B cell (primary cell): ENCODE results near the gene APLN. TPM values are rescaled to one million over a fixed set of nuclear protein-coding genes. Genes with fewer than 3 reads are reported as not detected.

Source experiments
- ATAC-seq: fragments of 200-7000 bp; cut with Tn5 transposase; one replicate; pipeline ENCODE4 v1.10.0; 2021; ENCODE audit warnings: low read depth, mild to moderate bottlenecking, moderate number of reproducible peaks, moderate library complexity
- CTCF ChIA-PET: fragments of 350-600 bp; sonication (Branson Sonifier 250); formaldehyde crosslinking; loops from one replicate; lab custom pipeline; 2021; ENCODE audit warnings: antibody characterized with exemption, inconsistent platforms; lab: Charles Lee
- POLR2A ChIA-PET: fragments of 350-600 bp; sonication (Branson Sonifier 250); formaldehyde crosslinking; loops from one replicate; lab custom pipeline; 2021; ENCODE audit warnings: antibody characterized with exemption; lab: Charles Lee
- DNase-seq: peaks from one replicate; pipeline ENCODE4 v3.0.0; 2013
- H2AFZ ChIP-seq: 2 replicates; pipeline ENCODE4 v1.6.1; 2012; ENCODE audit warnings: mild to moderate bottlenecking, low read depth, low read length; ENCODE audit not compliant: insufficient read depth, poor library complexity, severe bottlenecking
- H3K27ac ChIP-seq, 2 donors: 1 replicate in 1 of 2; 2 replicates in 1 of 2; pipeline ENCODE4 v1.5.1; 2012 to 2013; ENCODE audit warnings: low read length in 2 of 2, mild to moderate bottlenecking in 2 of 2, moderate library complexity in 1 of 2
- H3K27me3 ChIP-seq, 4 experiments: fragments of 200-600 bp in 1 of 4; sonication (generic) in 1 of 4; replicated peaks in 1 of 4; 1 replicate in 2 of 4; 2 replicates in 2 of 4; pipeline versions ENCODE4 v1.6.1 to v1.7.0; 2013 to 2016; ENCODE audit warnings: low read length in 3 of 4, mild to moderate bottlenecking in 2 of 4, mixed read lengths in 1 of 4, moderate library complexity in 1 of 4; ENCODE audit not compliant: insufficient read depth in 4 of 4, control insufficient read depth in 3 of 4; ENCODE audit errors: control extremely low read depth in 1 of 4
- H3K36me3 ChIP-seq, 2 experiments: replicated peaks in 1 of 2; 1 replicate in 1 of 2; 2 replicates in 1 of 2; pipeline versions ENCODE4 v1.6.1 to v1.7.1; 2013; ENCODE audit warnings: low read length in 1 of 2; ENCODE audit not compliant: insufficient read depth in 2 of 2, control insufficient read depth in 1 of 2; ENCODE audit errors: control extremely low read depth in 1 of 2, extremely low read depth in 1 of 2
- H3K4me1 ChIP-seq, 2 donors: fragments of 200-600 bp in 1 of 2; sonication (generic) in 1 of 2; 1 replicate in 1 of 2; 2 replicates in 1 of 2; pipeline versions ENCODE4 v1.5.1 to v1.6.1; 2013 to 2017; ENCODE audit warnings: low read length in 2 of 2; ENCODE audit not compliant: control insufficient read depth in 2 of 2, insufficient read depth in 2 of 2
- H3K4me2 ChIP-seq: replicated peaks from 2 replicates; pipeline ENCODE3; 2012; ENCODE audit warnings: mild to moderate bottlenecking, low read depth, low read length; ENCODE audit not compliant: poor library complexity, severe bottlenecking
- H3K4me3 ChIP-seq, 5 experiments: fragments of 200-600 bp in 1 of 5; sonication (generic) in 1 of 5; 1 replicate in 3 of 5; 2 replicates in 2 of 5; pipeline versions ENCODE4 v1.5.1 to v1.7.0; 2011 to 2016; ENCODE audit warnings: low read length in 4 of 5, mild to moderate bottlenecking in 4 of 5, low read depth in 2 of 5, control low read depth in 1 of 5, moderate library complexity in 1 of 5; ENCODE audit not compliant: insufficient read depth in 1 of 5; ENCODE audit errors: control extremely low read depth in 1 of 5, extremely low read depth in 1 of 5
- H3K79me2 ChIP-seq: fragments of 200-600 bp; sonication (generic); one replicate; pipeline ENCODE4 v1.6.0; 2016; ENCODE audit warnings: low read length; ENCODE audit not compliant: control insufficient read depth, insufficient read depth
- H3K9ac ChIP-seq: fragments of 200-600 bp; sonication (generic); 2 replicates; pipeline ENCODE4 v1.6.1; 2017; ENCODE audit warnings: mild to moderate bottlenecking, low read length, moderate library complexity
- H3K9me3 ChIP-seq, 3 donors: one replicate each; pipeline versions ENCODE4 v1.6.1 to v1.7.1; 2013; ENCODE audit warnings: low read length in 2 of 3; ENCODE audit not compliant: control insufficient read depth in 2 of 3, insufficient read depth in 1 of 3; ENCODE audit errors: control extremely low read depth in 1 of 3
- H4K20me1 ChIP-seq: 2 replicates; pipeline ENCODE4 v1.6.0; 2012; ENCODE audit warnings: mild to moderate bottlenecking, low read length; ENCODE audit not compliant: insufficient read depth, control insufficient read depth, poor library complexity, severe bottlenecking
- H3K27ac Mint-ChIP-seq: one replicate; pipeline ENCODE4 v1.8.0; 2021; ENCODE audit warnings: mixed read lengths
- H3K27me3 Mint-ChIP-seq: one replicate; pipeline ENCODE4 v1.8.0; 2021; ENCODE audit warnings: mixed read lengths
- H3K4me1 Mint-ChIP-seq: one replicate; pipeline ENCODE4 v1.8.0; 2021; ENCODE audit warnings: mixed read lengths
- H3K4me3 Mint-ChIP-seq: one replicate; pipeline ENCODE4 v1.8.0; 2021; ENCODE audit warnings: mixed read lengths
- H3K9me3 Mint-ChIP-seq: one replicate; pipeline ENCODE4 v1.8.0; 2022; ENCODE audit warnings: mixed read lengths; ENCODE audit not compliant: insufficient read depth
- CTCF ChIP-seq: fragments of 200-600 bp; IDR thresholded peaks from one replicate; pipeline ENCODE4 v1.8.0; 2022; ENCODE audit warnings: antibody characterized with exemption, mild to moderate bottlenecking
- EZH2 ChIP-seq: IDR thresholded peaks from 2 replicates; pipeline ENCODE4 v1.6.1; 2012; ENCODE audit warnings: borderline replicate concordance, low read depth, mild to moderate bottlenecking, moderate library complexity, low read length; ENCODE audit not compliant: insufficient read depth, poor library complexity, severe bottlenecking
- WGBS: methylation state at CpG from one replicate; pipeline ENCODE4 v1.1.5; 2013; ENCODE audit warnings: missing lambda C conversion rate; ENCODE audit not compliant: insufficient coverage; 5-methylcytosine and 5-hydroxymethylcytosine counted together
- intact Hi-C: fragments of 100-400 bp; cut with micrococcal nuclease; formaldehyde crosslinking; loops from one replicate; pipeline ENCODE4 v1.10.0; 2022
- polyA plus RNA-seq: library from polyadenylated mRNA; depleted of rRNA; stranded (reverse); fragments of >200 nt; gene quantifications from 2 replicates; pipeline ENCODE4 v1.2.3, GENCODE V29; 2012
- total RNA-seq, 2 donors: library from RNA; stranded (reverse); fragments of 120-200 nt in 1 of 2; gene quantifications; 1 replicate in 1 of 2; 2 replicates in 1 of 2; pipeline versions ENCODE4 v1.2.3 to v1.2.4, GENCODE V29; 2013 to 2022

Gene APLN
- total and polyA plus RNA-seq, 2 donors (not counting 1 experiment from before 2014, with no cell fraction given), result not detected

- H3K9me3 Mint-ChIP-seq, result no peaks in the 10 kb centered on the region
- ATAC-seq, result no peak
- no CpG with 5 or more reads among the region's 5 CpGs for WGBS
- H3K4me3 Mint-ChIP-seq, result no peak overlapping the region
- intact Hi-C loops, result no loop called here
- no peak overlapping the region for H3K4me3 ChIP-seq
- no peaks in the 10 kb centered on the region for H3K36me3 ChIP-seq
- H3K9ac ChIP-seq, result no peak overlapping the region
- no peak for TF ChIP-seq CTCF
- no peak for TF ChIP-seq EZH2
- no peaks in the 10 kb centered on the region for H3K79me2 ChIP-seq
- ChIA-PET CTCF (no interaction called here), POLR2A (no interaction called here)
- H3K27ac ChIP-seq, result no peak overlapping the region
- H3K27me3 Mint-ChIP-seq, result no peaks in the 10 kb centered on the region
- no peak overlapping the region for H3K27ac Mint-ChIP-seq
- DNase-seq, result no peak
- H4K20me1 ChIP-seq, result no peaks in the 10 kb centered on the region
- no peaks in the 10 kb centered on the region for H3K27me3 ChIP-seq
- no peak overlapping the region for H2AFZ ChIP-seq
- no peaks in the 10 kb centered on the region for H3K4me1 Mint-ChIP-seq
- H3K4me1 ChIP-seq, result no peaks in the 10 kb centered on the region
- H3K9me3 ChIP-seq, result no peaks in the 10 kb centered on the region
- H3K4me2 ChIP-seq, result no peak overlapping the region
Observed at GRCh38 chrX:129689796-129690195, 35.0 kb upstream of the APLN start.

GRCh38 chrX:129688097-129688496, 33.3 kb upstream of the APLN start:
- Mint-ChIP-seq H3K27ac (no peak overlapping the region), H3K9me3 (no peaks in the 10 kb centered on the region), H3K27me3 (no peaks in the 10 kb centered on the region), H3K4me1 (no peaks in the 10 kb centered on the region), H3K4me3 (no peak overlapping the region)
- Histone ChIP-seq H3K79me2 (no peaks in the 10 kb centered on the region), H3K9ac (no peak overlapping the region), H4K20me1 (no peaks in the 10 kb centered on the region), H3K36me3 (no peaks in the 10 kb centered on the region), H3K27me3 (no peaks in the 10 kb centered on the region), H3K9me3 (no peaks in the 10 kb centered on the region), H3K4me3 (no peak overlapping the region), H3K27ac (no peak overlapping the region), H3K4me1 (no peaks in the 10 kb centered on the region), H3K4me2 (no peak overlapping the region), H2AFZ (no peak overlapping the region)
- 100% methylated on average over 1 of the region's 3 CpGs for WGBS
- DNase-seq (no peak), ATAC-seq (no peak)
- ChIA-PET CTCF (no interaction called here), POLR2A (no interaction called here)
- intact Hi-C loops, result no loop called here
- TF ChIP-seq EZH2 (no peak), CTCF (no peak)
